GM18907 (cell line): ENCODE results near the gene TMEM62.
"Not testable (repeated sequence)": the region's sequence is repeated elsewhere in the genome, so short reads cannot be mapped to it uniquely, and the experiment has no call there.

Source experiments
- ATAC-seq: cut with Tn5 transposase; IDR thresholded peaks from one replicate; pipeline ENCODE4 v1.9.1; 2021; ENCODE audit warnings: mild to moderate bottlenecking, moderate library complexity; ENCODE audit not compliant: unreplicated experiment

The TMEM62 gene

GRCh38 chr15:43169888-43170287, 36.5 kb downstream of the TMEM62 start:
- ATAC-seq = no peak

- ATAC-seq = not testable (repeated sequence)
These were observed 42.4 kb downstream of the TMEM62 start for GRCh38 chr15:43175656-43176309.

GRCh38 chr15:43177147-43177546, 43.8 kb downstream of the TMEM62 start:
- not testable (repeated sequence) for ATAC-seq

GRCh38 chr15:43183270-43183669, 49.9 kb downstream of the TMEM62 start:
- ATAC-seq = no peak

GRCh38 chr15:43184407-43185124, 51.2 kb downstream of the TMEM62 start:
- ATAC-seq = peak; percentile 7

- ATAC-seq = peak; percentile 90
These were observed 52.0 kb downstream of the TMEM62 start, which contains the start of gene CCNDBP1 for GRCh38 chr15:43185157-43186002. Gene CCNDBP1, plus strand, starts transcription at chr15:43185403. Its CDS starts 96 bp downstream, at chr15:43185499.

- peak; percentile 23 for ATAC-seq
These were observed 52.6 kb downstream of the TMEM62 start for GRCh38 chr15:43186003-43186353.

GRCh38 chr15:43187544-43188155, 54.3 kb downstream of the TMEM62 start:
- no peak for ATAC-seq

- ATAC-seq = no peak
These were observed 55.9 kb downstream of the TMEM62 start for GRCh38 chr15:43189296-43189695.

GRCh38 chr15:43190178-43190577, 56.8 kb downstream of the TMEM62 start:
- ATAC-seq = no peak

- ATAC-seq = no peak
These were observed 60.3 kb downstream of the TMEM62 start for GRCh38 chr15:43193710-43194109.

GRCh38 chr15:43194795-43195194, 61.4 kb downstream of the TMEM62 start:
- ATAC-seq = no peak

GRCh38 chr15:43196760-43197548, 63.6 kb downstream of the TMEM62 start:
- no peak for ATAC-seq

- ATAC-seq = not testable (repeated sequence)
These were observed 64.4 kb downstream of the TMEM62 start for GRCh38 chr15:43197773-43198172.

GRCh38 chr15:43198556-43198955, 65.2 kb downstream of the TMEM62 start:
- not testable (repeated sequence) for ATAC-seq

- no peak for ATAC-seq
These were observed 65.6 kb downstream of the TMEM62 start for GRCh38 chr15:43198992-43199391.

- ATAC-seq = no peak
These were observed 66.6 kb downstream of the TMEM62 start for GRCh38 chr15:43199945-43200488.

GRCh38 chr15:43204016-43204901, 70.9 kb downstream of the TMEM62 start:
- no peak for ATAC-seq

GRCh38 chr15:43206054-43206453, 72.7 kb downstream of the TMEM62 start:
- ATAC-seq = no peak
